HG02840 (cell line): ENCODE data around the gene AIG1.

Source experiments
- ATAC-seq: cut with Tn5 transposase; IDR thresholded peaks from one replicate; pipeline ENCODE4 v1.9.1; 2021; ENCODE audit warnings: mild to moderate bottlenecking, moderate library complexity, moderate number of reproducible peaks; ENCODE audit not compliant: unreplicated experiment, low FRiP score

Gene AIG1

GRCh38 chr6:143090314-143091044 is 29.8 kb downstream of the AIG1 start:
- no peak for ATAC-seq

DNA sequence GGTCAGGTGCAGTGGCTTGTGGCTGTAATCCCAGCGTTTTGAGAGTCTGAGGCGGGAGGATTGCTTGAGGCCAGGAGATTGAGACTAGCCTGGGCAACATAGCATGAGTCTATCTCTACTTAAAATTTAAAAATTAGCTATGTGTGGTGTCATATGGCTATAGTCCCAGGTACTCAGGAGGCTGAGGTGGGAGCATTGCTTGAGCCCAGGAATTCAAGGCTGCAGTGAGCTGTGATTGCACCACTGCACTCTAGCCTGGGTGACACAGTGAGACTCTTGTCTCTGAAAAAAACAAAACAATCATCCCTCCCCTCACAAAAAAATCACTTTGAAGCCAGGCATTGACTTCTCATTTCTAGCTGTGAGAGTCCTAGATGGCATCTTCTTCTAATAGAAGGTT is 32.1 kb downstream of the AIG1 start:
- ATAC-seq = no peak

GRCh38 chr6:143093290-143093689 is 32.6 kb downstream of the AIG1 start:
- ATAC-seq = no peak

DNA sequence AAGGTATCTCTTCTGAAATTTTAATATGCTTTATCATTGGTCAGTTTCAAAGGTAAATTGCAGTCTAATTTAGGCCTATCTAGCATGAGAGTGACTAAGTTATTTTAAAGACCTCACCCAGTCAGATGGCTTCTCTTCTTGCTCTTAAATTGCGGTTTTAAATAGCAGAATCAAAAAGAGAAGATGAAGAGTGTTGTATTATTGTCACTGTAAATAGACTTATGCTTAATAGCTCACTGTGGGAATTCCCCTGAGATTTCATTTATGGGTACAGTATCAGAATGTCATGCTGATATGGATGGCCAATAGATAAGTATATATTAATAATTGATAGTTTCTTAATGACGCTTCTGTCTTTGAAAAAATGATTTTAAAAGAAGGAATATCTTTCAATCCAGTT is 35.7 kb downstream of the AIG1 start:
- ATAC-seq = no peak

- no peak for ATAC-seq
Measured at GRCh38 chr6:143097224-143097795, 36.6 kb downstream of the AIG1 start.

DNA sequence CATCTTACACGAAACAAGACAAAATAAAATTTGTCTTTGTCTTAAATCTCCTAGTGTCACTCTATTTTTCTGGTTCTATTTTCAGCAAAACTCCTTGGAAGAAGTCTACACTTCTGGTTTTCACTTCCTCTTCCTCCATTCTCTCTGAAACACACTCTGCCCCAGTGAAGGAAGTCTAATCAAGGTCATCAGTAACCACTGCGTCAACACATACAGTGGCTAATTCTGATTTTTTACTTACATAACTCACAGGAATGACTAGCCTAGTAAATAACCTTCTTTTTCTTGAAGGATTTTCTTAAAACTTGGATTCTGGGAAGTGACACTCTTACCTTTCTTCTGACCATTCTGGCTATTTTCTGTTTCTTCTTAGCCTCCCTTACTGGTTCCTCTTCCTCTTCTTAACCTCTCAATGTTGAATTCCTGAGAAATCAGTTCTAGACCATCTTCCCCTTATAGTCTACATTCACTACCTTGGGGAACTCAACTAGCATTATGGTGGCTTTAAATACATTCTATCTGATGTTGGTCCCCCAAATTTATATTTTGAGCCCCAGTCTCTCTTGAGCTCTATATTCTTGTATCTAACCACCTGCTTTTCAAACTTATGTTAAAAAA is 37.5 kb downstream of the AIG1 start:
- ATAC-seq = no peak

GRCh38 chr6:143099647-143100046 is 39.0 kb downstream of the AIG1 start:
- ATAC-seq = no peak

GRCh38 chr6:143100429-143100828 is 39.7 kb downstream of the AIG1 start:
- ATAC-seq = no peak

DNA sequence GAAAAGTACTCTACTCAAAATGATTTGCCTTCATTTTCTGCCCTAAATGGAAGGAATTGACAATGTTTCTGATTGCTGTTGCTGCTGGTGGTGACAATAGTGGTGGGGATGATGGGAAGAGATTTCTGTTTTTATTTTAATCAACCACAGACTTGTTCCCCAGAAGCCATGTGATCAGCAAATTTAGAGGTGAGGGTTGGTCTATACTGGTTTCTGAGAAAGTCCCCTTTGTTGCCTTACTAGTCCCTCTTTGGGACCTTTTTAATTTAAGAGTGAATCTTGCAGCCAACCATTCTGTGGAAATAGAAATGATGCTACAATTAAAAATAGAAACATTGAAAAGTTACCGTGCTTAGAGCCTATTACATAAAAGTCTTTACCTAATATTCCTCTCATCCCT is 43.2 kb downstream of the AIG1 start:
- no peak for ATAC-seq

- no peak for ATAC-seq
Measured at GRCh38 chr6:143107440-143107839, 46.8 kb downstream of the AIG1 start.

DNA sequence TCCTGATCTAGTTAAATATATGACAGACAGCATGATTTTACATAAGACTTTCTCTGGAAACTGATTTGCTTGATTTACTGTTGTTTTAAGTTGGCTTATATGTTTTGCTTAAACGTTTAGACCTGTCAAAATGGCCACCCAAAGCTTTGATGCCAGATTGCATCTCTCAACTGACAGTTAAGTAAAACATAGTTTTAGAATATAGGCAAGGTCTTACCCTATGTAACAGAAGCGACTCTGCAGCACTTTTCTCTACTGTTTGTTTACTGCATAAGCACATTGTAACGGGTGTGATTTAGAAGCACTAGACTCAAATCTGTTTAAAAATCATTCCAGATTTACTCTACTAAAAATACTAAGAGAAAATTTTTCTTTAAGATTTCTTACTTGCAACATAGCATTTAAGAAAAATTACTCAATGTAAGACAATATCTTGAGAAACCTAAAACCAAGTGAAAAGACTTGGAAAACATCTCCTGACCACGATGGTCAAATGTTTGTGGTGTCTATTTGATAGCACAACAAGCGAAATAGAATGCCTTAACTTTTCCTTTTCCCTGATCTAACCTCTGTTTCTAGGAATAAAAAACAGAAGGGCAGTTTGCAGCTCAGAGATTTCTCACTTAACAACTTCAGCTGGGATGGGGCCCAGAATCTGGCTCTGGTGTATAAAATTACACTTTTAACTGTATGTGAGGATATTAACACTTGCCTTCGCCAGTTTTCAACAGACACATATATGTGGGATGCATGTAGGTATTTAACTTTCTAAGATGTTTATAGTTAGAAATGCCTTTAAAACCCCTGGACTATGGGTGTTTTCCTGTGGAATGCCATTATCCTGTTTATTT is 47.4 kb downstream of the AIG1 start:
- no peak for ATAC-seq

DNA sequence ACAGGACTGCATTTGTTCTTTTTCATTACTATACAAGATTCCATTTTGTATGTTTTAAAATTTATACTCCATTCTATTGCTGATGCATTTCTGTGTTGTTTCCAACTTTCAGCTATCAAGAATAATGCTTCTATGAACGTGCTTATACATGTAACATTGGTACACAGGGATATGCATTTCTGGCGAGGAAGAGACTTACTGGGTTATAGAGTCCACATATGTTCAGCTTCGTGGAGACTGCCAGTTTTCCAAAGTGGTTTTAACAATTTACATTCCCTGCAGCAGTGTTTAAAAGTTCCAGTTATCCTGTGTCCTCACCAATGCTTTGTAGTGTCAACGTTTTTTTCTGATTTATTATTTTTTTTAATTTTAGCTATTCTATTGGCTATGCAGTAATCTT is 48.5 kb downstream of the AIG1 start:
- no peak for ATAC-seq

GRCh38 chr6:143110572-143110971 is 49.9 kb downstream of the AIG1 start:
- ATAC-seq = no peak

- ATAC-seq = no peak
Measured at GRCh38 chr6:143110996-143111395, 50.3 kb downstream of the AIG1 start.

GRCh38 chr6:143111443-143111842 is 50.8 kb downstream of the AIG1 start:
- no peak for ATAC-seq

- ATAC-seq = no peak
Measured at GRCh38 chr6:143112084-143112768, 51.5 kb downstream of the AIG1 start.

- no peak for ATAC-seq
Measured at GRCh38 chr6:143112837-143113236, 52.1 kb downstream of the AIG1 start.

DNA sequence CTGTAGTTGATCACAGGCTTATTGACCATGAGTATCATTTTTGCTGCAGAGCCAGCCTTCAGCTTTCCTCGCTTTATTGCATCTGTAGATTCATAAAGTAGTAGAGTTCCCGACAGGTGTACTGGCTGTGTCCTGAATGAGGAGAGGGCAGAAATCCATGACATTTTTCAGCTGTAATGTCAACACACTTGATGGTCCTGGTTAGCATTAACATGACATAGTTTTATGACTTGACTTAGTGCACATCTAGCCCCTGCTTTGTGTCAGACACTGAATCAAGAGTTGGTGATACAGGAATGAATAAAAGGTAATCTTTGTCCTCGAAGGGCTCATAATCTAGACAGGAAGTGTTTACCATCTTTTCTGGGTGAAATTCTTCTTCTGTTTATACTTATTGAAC is 55.0 kb downstream of the AIG1 start:
- no peak for ATAC-seq

DNA sequence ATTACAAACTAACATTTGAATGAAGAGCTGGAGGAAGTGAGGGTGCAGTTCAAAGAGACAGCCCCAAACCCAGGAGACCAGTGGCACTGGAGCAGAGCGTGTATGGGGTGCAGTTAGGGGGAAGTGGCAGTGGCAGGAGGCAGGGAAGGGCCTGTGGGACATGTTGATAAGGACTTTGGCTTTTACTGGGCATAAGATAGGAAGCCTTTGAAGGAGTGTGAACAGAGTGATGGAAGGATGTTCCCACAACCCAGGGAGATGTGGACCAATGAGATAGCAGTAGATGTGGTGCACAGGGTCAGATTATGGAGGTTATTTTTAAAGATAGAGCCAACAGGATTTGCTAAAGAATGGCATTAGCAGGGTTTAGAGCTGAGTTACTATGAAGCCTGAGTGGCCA is 56.4 kb downstream of the AIG1 start:
- ATAC-seq = no peak

- no peak for ATAC-seq
Measured at GRCh38 chr6:143119260-143119659, 58.6 kb downstream of the AIG1 start.

DNA sequence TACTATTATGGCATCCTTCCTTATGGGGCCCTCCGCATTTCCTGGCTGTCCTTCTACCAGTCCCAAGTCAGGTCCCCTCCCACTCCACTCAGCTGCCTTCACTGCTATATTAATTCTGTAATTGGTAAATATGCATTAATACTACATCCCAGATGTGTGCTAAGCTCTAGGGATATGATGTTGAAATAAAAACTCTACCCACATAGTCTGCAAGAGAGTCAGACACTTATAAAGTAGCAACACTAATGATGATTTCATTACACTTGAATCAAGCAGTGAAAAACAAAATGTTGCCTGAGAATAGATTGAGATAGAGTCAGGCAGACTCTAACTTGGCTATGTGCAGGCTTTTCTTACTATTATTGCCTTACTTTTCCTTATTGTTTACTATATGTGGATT is 62.4 kb downstream of the AIG1 start:
- no peak for ATAC-seq
